ENCODE data around the gene ANKRD33. TPM values are rescaled to one million over a fixed set of nuclear protein-coding genes. Genes with fewer than 3 reads are reported as not detected.

The ANKRD33 gene
- total RNA-seq, 1 experiment from 2014 or later = not detected

DNA sequence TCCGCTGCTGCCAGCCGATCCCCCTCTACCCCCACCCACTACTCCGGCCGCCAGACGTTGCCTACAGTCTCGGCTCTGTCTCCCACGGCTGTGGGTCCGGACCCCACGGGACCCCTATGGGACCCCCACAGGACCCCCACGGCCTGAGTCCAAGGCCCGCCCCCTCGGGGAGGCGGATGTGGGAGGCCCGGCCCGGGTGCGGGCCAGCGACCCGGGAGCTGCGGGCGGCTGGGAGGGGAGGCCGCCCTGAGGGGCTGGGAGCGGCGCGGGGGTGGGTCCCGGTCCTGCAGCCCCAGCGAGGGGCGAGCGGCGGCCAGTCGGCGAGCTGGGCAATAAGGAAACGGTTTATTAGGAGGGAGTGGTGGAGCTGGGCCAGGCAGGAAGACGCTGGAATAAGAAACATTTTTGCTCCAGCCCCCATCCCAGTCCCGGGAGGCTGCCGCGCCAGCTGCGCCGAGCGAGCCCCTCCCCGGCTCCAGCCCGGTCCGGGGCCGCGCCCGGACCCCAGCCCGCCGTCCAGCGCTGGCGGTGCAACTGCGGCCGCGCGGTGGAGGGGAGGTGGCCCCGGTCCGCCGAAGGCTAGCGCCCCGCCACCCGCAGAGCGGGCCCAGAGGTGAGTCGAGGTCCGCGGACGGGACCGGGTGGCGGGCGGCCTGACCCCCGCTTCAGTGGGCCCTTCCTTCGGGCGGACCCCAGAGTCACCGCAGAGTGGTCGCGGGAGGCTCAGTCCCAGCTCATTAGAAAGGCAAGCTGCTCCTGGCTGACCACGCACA is 19.4 kb downstream of the ANKRD33 start, which contains the start of gene ACVRL1:
ACVRL1 (plus strand) TSS at position 422 of the 773 bp plus-strand sequence. CDS start 4,971 bp downstream, outside the sequence.
- H3K79me2 ChIP-seq (ENCODE audit: low read length) = no peaks in the 10 kb centered on the region
- H3K4me1 ChIP-seq (ENCODE audit: low read length) = no peaks in the 10 kb centered on the region
- H3K9ac ChIP-seq (ENCODE audit: low read length) = no peak within 1 kb of the TSS
- no peaks in the 10 kb centered on the region for H3K9me3 ChIP-seq (ENCODE audit: low read length)
- no peak for DNase-seq
- H3K36me3 ChIP-seq (ENCODE audit: insufficient read depth, low read length) = no peaks in the 10 kb centered on the region
- no peak within 1 kb of the TSS for H3K4me2 ChIP-seq (ENCODE audit: low read depth, low read length, poor library complexity, severe bottlenecking)
- H2AFZ ChIP-seq (ENCODE audit: low read length) = no peak within 1 kb of the TSS
- H4K20me1 ChIP-seq (ENCODE audit: insufficient read depth, low read depth, low read length) = no peaks in the 10 kb centered on the region
- H3K27me3 ChIP-seq (ENCODE audit: low read length) = no peaks in the 10 kb centered on the region
- H3K4me3 ChIP-seq (ENCODE audit: low read length) = no peak within 1 kb of the TSS
- no peak within 1 kb of the TSS for H3K27ac ChIP-seq (ENCODE audit: low read length)
- no peaks in the 10 kb centered on the region for H3K9me2 ChIP-seq (replicated peaks; ENCODE audit: insufficient read depth, low read length)

DNA sequence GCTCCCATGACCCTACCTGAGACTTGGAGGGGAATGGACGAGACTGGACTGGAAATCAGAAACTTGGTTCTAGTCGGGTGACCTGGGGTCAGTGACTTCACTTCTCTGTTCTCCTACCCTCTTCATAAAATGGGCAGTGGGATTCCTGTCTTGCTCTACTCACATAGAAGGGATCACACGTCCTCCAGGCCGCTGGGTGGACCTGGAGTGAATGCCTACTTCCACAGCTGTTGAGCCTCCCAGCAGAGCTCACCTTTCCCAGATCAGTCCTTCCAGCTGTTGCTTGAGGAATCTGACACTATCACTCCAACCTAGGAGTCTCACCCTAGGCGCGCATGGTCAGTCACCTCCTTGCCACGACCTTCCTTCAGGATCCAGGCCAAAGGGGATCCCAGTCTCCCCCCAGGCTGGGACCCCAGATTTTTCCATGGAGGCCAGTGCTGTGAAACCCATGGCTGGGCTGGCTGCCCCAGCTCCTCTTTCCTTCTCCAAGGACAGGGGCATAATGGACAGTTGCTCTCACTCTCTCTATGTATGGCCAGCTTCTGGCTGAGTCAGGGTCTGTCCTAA is 20.0 kb downstream of the ANKRD33 start:
- Histone ChIP-seq H4K20me1 (ENCODE audit: insufficient read depth, low read depth, low read length) (no peaks in the 10 kb centered on the region), H3K27me3 (ENCODE audit: low read length) (no peaks in the 10 kb centered on the region), H3K27ac (ENCODE audit: low read length) (no peak overlapping the region), H3K4me1 (ENCODE audit: low read length) (no peaks in the 10 kb centered on the region), H3K36me3 (ENCODE audit: insufficient read depth, low read length) (no peaks in the 10 kb centered on the region), H2AFZ (ENCODE audit: low read length) (no peak overlapping the region), H3K9me2 (replicated peaks; ENCODE audit: insufficient read depth, low read length) (no peaks in the 10 kb centered on the region), H3K4me2 (ENCODE audit: low read depth, low read length, poor library complexity, severe bottlenecking) (no peak overlapping the region), H3K79me2 (ENCODE audit: low read length) (no peaks in the 10 kb centered on the region), H3K9ac (ENCODE audit: low read length) (no peak overlapping the region), H3K9me3 (ENCODE audit: low read length) (no peaks in the 10 kb centered on the region), H3K4me3 (ENCODE audit: low read length) (no peak overlapping the region)
- DNase-seq = no peak

- no peaks in the 10 kb centered on the region for H3K9me3 ChIP-seq (ENCODE audit: low read length)
- H3K27me3 ChIP-seq (ENCODE audit: low read length) = no peaks in the 10 kb centered on the region
- H3K27ac ChIP-seq (ENCODE audit: low read length) = no peak overlapping the region
- no peak overlapping the region for H2AFZ ChIP-seq (ENCODE audit: low read length)
- DNase-seq = no peak
- H3K9ac ChIP-seq (ENCODE audit: low read length) = no peak overlapping the region
- no peaks in the 10 kb centered on the region for H3K36me3 ChIP-seq (ENCODE audit: insufficient read depth, low read length)
- no peak overlapping the region for H3K4me2 ChIP-seq (ENCODE audit: low read depth, low read length, poor library complexity, severe bottlenecking)
- no peak overlapping the region for H3K4me3 ChIP-seq (ENCODE audit: low read length)
- H3K79me2 ChIP-seq (ENCODE audit: low read length) = no peaks in the 10 kb centered on the region
- H3K4me1 ChIP-seq (ENCODE audit: low read length) = no peaks in the 10 kb centered on the region
- H4K20me1 ChIP-seq (ENCODE audit: insufficient read depth, low read depth, low read length) = no peaks in the 10 kb centered on the region
- H3K9me2 ChIP-seq (replicated peaks; ENCODE audit: insufficient read depth, low read length) = no peaks in the 10 kb centered on the region
These were observed 21.1 kb downstream of the ANKRD33 start for GRCh38 chr12:51908876-51909592.

DNA sequence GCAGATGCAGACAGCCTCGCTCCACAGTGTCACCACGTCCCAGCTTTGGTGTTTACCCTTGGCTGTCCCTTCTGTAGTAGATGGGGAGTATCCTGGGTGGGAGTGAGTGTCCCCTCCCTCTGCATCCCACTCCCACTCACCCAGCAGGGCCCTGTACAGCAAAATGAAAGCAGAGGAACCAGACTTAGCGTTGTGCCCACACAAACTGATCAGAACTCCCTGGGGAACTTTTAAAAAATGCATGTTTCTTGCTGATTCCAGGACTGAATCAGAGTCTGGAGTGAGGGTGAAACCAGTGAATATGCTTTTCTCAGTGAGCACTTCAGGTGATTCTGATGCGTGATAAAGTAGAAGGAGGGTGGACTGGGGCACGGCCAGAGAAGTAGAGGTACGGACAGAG is 22.3 kb downstream of the ANKRD33 start:
- H3K27me3 ChIP-seq (ENCODE audit: low read length) = no peaks in the 10 kb centered on the region
- no peak overlapping the region for H3K4me2 ChIP-seq (ENCODE audit: low read depth, low read length, poor library complexity, severe bottlenecking)
- no peaks in the 10 kb centered on the region for H3K9me3 ChIP-seq (ENCODE audit: low read length)
- no peaks in the 10 kb centered on the region for H3K4me1 ChIP-seq (ENCODE audit: low read length)
- H3K36me3 ChIP-seq (ENCODE audit: insufficient read depth, low read length) = no peaks in the 10 kb centered on the region
- no peak for DNase-seq
- no peak overlapping the region for H2AFZ ChIP-seq (ENCODE audit: low read length)
- no peaks in the 10 kb centered on the region for H3K9me2 ChIP-seq (replicated peaks; ENCODE audit: insufficient read depth, low read length)
- no peak overlapping the region for H3K4me3 ChIP-seq (ENCODE audit: low read length)
- no peaks in the 10 kb centered on the region for H3K79me2 ChIP-seq (ENCODE audit: low read length)
- no peak overlapping the region for H3K27ac ChIP-seq (ENCODE audit: low read length)
- no peaks in the 10 kb centered on the region for H4K20me1 ChIP-seq (ENCODE audit: insufficient read depth, low read depth, low read length)
- no peak overlapping the region for H3K9ac ChIP-seq (ENCODE audit: low read length)

- Histone ChIP-seq H4K20me1 (ENCODE audit: insufficient read depth, low read depth, low read length) (no peaks in the 10 kb centered on the region), H3K9ac (ENCODE audit: low read length) (no peak overlapping the region), H3K4me3 (ENCODE audit: low read length) (no peak overlapping the region), H3K27ac (ENCODE audit: low read length) (no peak overlapping the region), H3K9me3 (ENCODE audit: low read length) (no peaks in the 10 kb centered on the region), H2AFZ (ENCODE audit: low read length) (no peak overlapping the region), H3K4me2 (ENCODE audit: low read depth, low read length, poor library complexity, severe bottlenecking) (no peak overlapping the region), H3K79me2 (ENCODE audit: low read length) (no peaks in the 10 kb centered on the region), H3K27me3 (ENCODE audit: low read length) (no peaks in the 10 kb centered on the region), H3K4me1 (ENCODE audit: low read length) (no peaks in the 10 kb centered on the region), H3K9me2 (replicated peaks; ENCODE audit: insufficient read depth, low read length) (no peaks in the 10 kb centered on the region), H3K36me3 (ENCODE audit: insufficient read depth, low read length) (no peaks in the 10 kb centered on the region)
- DNase-seq = no peak
These were observed 22.8 kb downstream of the ANKRD33 start for GRCh38 chr12:51910691-51911090.

- Histone ChIP-seq H3K9me3 (ENCODE audit: low read length) (no peaks in the 10 kb centered on the region), H4K20me1 (ENCODE audit: insufficient read depth, low read depth, low read length) (no peaks in the 10 kb centered on the region), H3K27me3 (ENCODE audit: low read length) (no peaks in the 10 kb centered on the region), H3K4me3 (ENCODE audit: low read length) (no peak overlapping the region), H3K9me2 (replicated peaks; ENCODE audit: insufficient read depth, low read length) (no peaks in the 10 kb centered on the region), H3K9ac (ENCODE audit: low read length) (no peak overlapping the region), H2AFZ (ENCODE audit: low read length) (no peak overlapping the region), H3K79me2 (ENCODE audit: low read length) (no peaks in the 10 kb centered on the region), H3K4me1 (ENCODE audit: low read length) (no peaks in the 10 kb centered on the region), H3K27ac (ENCODE audit: low read length) (no peak overlapping the region), H3K4me2 (ENCODE audit: low read depth, low read length, poor library complexity, severe bottlenecking) (no peak overlapping the region), H3K36me3 (ENCODE audit: insufficient read depth, low read length) (no peaks in the 10 kb centered on the region)
- DNase-seq = no peak
These were observed 23.4 kb downstream of the ANKRD33 start for GRCh38 chr12:51911307-51911706.

DNA sequence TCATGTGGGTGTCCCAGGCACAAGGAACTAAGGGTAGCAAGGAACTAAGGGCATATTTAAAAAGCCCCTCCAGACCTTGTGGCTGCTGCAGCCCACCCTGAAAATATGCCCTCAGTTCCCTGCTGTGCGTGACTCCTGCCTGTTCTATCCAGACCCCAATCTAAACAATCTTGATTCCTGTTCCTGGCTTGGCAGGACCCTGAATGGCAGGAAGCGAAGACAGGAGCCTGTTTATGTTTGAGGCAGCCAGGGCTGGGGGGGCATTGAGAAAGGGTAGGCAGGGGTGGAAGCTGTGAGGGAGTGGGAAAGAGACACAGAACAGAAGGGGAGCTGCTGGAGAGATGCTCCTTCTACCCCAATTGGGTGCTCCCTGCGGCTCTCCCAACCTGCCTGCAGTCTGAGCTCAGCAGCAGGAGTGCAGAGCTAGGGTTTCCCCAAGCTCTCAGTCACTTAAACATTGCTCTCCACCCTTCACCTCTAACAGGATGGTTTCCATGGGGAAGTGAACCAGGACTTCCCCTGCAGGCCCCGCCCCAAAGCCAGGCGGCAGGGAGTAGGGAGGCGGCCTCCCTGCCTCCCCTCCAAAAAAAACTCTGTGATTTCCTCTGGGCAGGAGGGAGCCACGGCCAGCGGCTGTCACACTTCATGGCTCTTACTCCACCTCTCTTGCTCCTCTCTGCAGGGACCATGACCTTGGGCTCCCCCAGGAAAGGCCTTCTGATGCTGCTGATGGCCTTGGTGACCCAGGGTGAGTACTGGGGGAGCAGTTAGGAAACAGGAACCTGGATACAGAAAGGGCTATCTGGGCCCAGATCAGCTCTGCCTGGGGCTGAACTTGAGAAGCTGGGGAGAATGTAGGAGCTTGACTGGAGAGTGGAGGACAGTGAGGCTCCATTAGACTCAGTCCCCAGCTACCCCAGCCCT is 24.1 kb downstream of the ANKRD33 start:
- no peak overlapping the region for H3K4me2 ChIP-seq (ENCODE audit: low read depth, low read length, poor library complexity, severe bottlenecking)

More for the DNA sequence above, 24.1 kb downstream of the ANKRD33 start:
- Histone ChIP-seq H4K20me1 (ENCODE audit: insufficient read depth, low read depth, low read length) (no peaks in the 10 kb centered on the region), H3K27me3 (ENCODE audit: low read length) (no peaks in the 10 kb centered on the region), H3K36me3 (ENCODE audit: insufficient read depth, low read length) (no peaks in the 10 kb centered on the region), H2AFZ (ENCODE audit: low read length) (no peak overlapping the region), H3K9ac (ENCODE audit: low read length) (no peak overlapping the region), H3K4me3 (ENCODE audit: low read length) (no peak overlapping the region), H3K4me1 (ENCODE audit: low read length) (no peaks in the 10 kb centered on the region), H3K9me3 (ENCODE audit: low read length) (no peaks in the 10 kb centered on the region), H3K9me2 (replicated peaks; ENCODE audit: insufficient read depth, low read length) (no peaks in the 10 kb centered on the region), H3K79me2 (ENCODE audit: low read length) (no peaks in the 10 kb centered on the region), H3K27ac (ENCODE audit: low read length) (no peak overlapping the region)
- no peak for DNase-seq

Data from Karpas-422 (cell line).